ENCODE results near the gene SUPT6H.

GRCh38 chr17:28725166-28725659, 63.2 kb downstream of the SUPT6H start:
- peak in 1 of 7 experiments; percentile 4 for TF ChIP-seq CTCF (IDR thresholded peaks at IDR 0.05)
- TF ChIP-seq POLR2A (IDR thresholded peaks at IDR 0.05) = no peak

Data from stomach (tissue), 4 donors.